Astrocyte (in vitro differentiated cells and primary cell): ENCODE results near the gene PSEN2.

Experiments
- CTCF ChIP-seq: IDR thresholded peaks from 2 replicates; pipeline ENCODE4 v1.5.1; 2011; ENCODE audit warnings: low read depth, mild to moderate bottlenecking, inconsistent platforms, low read length, moderate library complexity; ENCODE audit not compliant: insufficient read depth
- EZH2 ChIP-seq: IDR thresholded peaks from 2 replicates; pipeline ENCODE4 v1.6.1; 2012; ENCODE audit warnings: mild to moderate bottlenecking, low read length, inconsistent platforms; ENCODE audit not compliant: insufficient read depth

- no peak for TF ChIP-seq CTCF
- TF ChIP-seq EZH2, result no peak
Observed at GRCh38 chr1:226903819-226904716, 33.7 kb downstream of the PSEN2 start.
